GM19438 (cell line): ENCODE data around the gene PTPRS.
"Not testable (repeated sequence)": the region's sequence is repeated elsewhere in the genome, so short reads cannot be mapped to it uniquely, and the experiment has no call there.

ENCODE experiments used
- ATAC-seq: cut with Tn5 transposase; IDR thresholded peaks from one replicate; pipeline ENCODE4 v1.9.1; 2021; ENCODE audit warnings: low read depth; ENCODE audit not compliant: unreplicated experiment

Gene PTPRS

GRCh38 chr19:5334366-5334739 is 6.3 kb downstream of the PTPRS start:
- no peak for ATAC-seq

DNA sequence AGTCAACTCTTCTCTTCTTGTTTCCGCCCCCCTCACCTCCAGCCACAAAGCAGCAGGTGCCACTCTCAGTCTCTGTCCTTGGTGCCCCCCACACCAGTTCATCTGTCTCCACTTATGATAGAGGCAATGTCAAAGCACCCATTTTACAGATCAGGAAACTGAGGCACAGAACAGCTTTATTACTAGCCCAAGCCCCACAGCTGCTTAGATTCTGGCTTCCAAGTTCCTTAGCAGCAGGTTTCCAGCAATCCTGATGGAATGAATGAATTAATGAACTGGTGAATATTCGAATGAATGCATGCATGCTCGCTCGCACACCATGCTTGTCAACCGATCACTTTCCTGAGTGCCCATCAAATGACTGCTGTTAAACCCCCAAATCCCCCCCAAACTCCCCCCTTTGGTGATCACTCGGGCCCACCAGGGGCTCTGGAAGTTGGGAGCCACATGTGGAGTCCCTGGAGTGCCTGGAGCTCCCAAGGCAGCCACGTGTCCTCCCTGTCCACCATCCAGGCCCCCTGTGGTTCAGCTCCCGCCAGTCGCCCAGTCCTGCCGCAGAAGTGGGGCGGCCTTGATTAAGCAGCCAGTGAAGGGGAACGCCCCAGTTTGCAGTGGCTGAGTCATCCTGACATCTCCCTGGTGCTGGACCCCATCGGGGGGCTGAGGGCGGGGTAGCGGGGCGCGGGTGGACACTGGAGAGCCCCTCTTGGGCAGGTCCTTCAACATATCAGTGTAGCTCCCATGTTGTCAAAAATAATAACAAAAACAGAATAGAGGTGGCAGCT is 6.8 kb downstream of the PTPRS start:
- no peak for ATAC-seq

- no peak for ATAC-seq
These were observed 8.1 kb downstream of the PTPRS start for GRCh38 chr19:5332501-5332900.

DNA sequence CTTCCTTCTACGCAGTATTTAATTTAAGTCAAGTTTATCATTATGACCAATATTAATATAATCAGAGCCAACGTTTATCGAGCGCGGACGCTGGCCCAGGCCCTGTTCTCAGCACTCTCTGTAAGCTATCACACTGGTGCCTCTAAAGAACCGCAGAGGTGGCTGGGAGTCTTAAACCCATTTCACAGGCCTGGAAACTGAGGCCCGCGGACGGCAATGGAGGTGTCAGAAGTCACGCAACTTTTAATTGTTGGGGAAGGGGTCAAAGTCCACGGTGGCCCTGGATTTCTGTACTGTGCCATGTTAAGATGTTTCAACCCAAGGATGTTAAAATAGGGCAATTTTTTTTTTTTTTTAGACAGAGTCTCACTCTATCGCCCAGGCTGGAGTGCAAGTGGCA is 8.8 kb downstream of the PTPRS start:
- no peak for ATAC-seq

DNA sequence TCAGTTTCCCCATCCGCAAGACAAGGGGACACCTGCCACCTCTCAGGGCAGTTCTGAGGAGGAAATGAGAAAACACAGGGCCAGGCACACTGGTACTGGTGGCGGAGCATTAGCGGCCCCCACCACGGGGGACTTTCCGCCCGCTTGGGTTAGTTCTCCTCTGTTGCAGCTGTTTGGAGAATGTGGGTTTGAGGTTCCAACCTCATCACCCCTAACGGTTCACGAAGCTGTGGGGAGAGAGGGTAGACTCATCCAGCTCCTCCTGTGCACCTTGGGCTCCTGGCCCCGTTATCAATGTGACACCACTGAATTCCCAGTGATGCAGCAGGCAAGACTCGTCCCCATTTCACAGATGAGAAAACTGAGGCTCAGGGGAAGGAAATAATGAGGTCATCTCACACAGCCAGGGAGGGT is 10.3 kb downstream of the PTPRS start:
- ATAC-seq, result no peak

- no peak for ATAC-seq
These were observed 11.5 kb downstream of the PTPRS start for GRCh38 chr19:5329141-5329540.

DNA sequence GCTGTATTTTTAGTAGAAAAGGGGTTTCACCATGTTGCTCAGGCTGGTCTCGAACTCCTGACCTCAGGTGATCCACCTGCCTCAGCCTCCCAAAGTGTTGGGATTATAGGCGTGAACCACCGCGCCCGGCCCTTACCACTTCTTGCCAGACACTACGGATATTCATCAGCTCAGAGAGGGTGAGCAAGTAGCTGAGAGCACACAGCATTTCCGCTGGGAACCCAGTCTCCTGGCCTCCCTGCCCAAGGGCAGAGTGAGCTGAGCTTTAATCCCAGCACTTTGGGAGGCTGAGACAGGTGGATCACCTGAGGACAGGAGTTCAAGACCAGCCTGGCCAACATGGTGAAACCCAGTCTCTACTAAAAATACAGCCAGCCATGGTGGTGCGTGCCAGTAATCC is 12.2 kb downstream of the PTPRS start:
- not testable (repeated sequence) for ATAC-seq

DNA sequence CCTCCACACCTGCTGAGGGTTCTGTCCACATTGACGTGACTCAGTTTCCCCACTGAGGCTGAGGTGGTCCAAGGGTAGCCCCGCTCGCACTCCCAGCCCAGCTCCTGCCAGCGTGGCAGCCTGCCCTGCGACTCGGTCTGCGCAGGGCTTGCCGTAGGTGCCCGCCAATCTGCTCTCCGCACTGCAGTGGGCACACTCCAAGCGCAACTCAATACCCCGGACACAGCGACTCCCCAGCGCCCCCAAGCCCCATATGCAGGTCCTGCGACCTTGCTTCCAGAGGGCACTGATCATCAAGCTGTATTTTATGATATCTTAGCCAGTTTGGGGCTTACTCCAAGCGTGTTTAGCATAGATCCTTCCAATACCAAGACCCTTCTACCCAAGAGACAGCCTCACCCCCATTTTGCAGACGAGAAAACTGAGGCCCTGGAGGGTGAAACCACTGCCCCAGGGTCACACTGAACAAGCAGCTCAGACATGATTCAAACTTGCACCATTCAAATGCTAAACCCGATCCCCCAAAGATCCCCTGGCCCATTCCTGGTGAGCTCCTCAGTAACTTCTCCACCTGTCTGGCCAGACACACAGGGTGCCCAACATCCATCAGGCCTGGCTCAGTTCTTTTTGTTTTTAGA is 13.5 kb downstream of the PTPRS start:
- no peak for ATAC-seq

GRCh38 chr19:5326545-5326944 is 14.1 kb downstream of the PTPRS start:
- no peak for ATAC-seq

- ATAC-seq, result no peak
These were observed 15.7 kb downstream of the PTPRS start for GRCh38 chr19:5324947-5325346.

- no peak for ATAC-seq
These were observed 17.2 kb downstream of the PTPRS start for GRCh38 chr19:5323475-5323811.

DNA sequence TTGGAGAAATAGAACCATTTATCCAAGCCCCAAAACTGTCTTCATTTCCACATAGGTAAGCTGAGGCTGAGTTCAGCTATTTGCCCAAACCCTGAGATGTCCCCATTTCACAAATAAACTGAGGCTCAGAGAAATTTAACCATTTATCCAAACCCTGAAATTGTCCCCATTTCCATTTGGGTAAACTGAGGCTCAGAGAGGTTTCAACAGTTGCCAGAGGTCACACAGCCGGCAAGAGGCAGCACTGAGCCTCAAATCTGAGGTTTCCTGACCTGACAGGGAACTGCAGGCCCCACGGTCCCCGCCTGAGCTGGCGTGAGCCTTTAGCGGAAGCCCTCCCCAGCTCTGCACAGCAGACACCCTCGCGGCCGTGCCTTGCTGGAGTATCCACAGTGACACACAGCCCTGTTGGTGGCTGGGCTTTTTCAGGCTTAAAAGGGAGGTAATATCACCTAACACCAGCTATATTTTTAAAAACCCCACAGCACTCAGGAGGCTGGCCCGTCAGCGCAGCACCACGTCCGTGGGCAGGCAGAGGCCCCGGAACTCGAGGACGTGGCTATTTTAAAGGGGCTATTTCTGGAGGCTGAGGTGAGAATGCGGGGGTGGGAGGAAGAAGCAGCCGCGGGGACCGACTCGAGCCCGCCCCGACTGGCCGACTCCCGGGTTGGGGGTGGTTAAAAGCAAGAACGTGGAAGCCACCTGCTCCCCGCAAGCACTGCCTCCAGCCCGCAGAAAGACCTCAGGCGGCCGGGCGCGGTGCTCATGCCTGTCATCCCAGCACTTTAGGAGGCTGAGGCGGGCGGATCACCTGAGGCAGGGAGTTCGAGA is 18.5 kb downstream of the PTPRS start:
- ATAC-seq, result no peak

DNA sequence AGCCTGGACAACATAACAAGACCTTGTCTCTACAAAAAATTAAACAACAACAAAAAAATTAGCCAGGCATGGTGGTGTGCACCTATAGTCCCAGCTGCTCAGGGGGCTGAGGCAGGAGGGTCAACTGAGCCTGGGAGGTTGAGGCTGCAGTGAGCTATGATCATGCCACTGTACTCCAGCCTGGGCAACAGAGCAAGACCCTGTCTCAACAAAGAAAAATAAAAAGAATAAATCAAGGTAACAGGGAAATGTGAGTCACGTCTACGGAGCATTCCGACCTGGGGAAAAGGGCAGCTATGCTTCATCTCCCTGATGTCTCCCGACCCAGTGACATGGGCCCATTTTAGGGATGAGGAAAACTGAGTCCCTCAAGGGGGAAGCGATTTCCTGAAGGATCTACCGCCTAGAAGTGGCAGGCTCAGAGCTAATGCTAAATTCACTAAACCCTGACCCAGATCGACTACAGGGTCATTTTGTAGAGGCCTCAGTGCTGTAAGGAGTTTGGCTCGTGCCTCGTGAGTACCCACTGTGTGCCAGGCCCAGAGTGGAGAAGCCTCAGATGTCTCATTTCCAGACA is 19.5 kb downstream of the PTPRS start:
- no peak for ATAC-seq

- no peak for ATAC-seq
These were observed 21.1 kb downstream of the PTPRS start for GRCh38 chr19:5319516-5319915.

DNA sequence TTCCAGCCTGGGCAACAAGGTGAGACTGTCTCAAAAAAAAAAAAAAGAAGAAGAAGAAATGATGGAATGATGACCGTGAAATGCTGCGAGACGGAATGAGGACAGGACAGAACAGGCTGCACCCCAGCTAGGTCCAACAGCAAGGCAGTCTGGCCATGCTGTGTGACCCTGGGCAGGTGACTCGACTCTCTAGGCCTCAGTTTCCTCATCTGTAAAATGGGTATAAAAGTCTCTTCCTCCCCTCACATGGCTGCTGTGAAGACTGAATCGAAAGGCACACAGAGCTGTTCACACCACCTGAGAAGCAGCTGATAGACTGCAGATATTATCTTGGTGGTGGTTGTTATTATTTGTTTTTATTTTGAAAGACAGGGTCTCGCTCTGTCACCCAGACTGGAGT is 22.3 kb downstream of the PTPRS start:
- ATAC-seq, result no peak

DNA sequence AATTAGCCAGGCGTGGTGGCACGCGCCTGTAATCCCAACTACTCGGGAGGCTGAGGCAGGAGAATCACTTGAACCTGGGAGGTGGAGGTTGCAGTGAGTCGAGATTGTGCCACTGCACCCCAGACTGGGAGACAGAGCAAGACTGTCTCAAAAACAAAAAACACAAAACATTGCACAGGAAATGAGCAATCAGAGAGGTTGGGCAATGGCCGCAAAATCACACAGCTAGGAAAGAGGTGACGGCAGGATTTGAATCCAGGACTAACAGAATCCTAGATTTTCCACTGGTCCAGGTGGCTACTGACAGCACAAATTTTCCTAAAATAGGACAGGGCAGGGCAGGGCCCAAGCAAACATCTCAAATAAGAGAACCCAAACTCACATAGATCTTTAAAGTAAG is 23.3 kb downstream of the PTPRS start:
- ATAC-seq, result no peak

DNA sequence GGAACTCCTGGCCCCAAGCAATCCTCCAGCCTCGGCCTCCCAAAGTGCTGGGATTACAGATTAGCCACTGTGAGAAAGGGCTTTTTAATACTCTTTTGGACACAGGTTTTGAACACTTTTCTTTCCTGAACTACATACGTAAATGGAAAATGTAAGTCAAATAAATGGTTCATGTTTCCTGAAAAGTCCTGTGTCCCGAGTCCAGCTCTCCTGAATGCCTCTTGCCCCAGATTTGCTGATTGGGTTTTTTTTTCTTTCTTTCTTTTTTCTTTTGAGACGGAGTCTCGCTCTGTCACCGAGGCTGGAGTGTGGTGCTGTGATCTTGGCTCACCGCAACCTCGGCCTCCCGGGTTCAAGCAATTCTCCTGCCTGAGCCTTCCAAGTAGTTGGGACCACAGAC is 24.5 kb downstream of the PTPRS start:
- no peak for ATAC-seq

- ATAC-seq, result no peak
These were observed 25.7 kb downstream of the PTPRS start for GRCh38 chr19:5314907-5315298.

- ATAC-seq, result no peak
These were observed 26.4 kb downstream of the PTPRS start for GRCh38 chr19:5314012-5314906.

GRCh38 chr19:5313307-5313706 is 27.3 kb downstream of the PTPRS start:
- ATAC-seq, result no peak
